Measurements from ENCODE around the gene ANKLE2.

DNA sequence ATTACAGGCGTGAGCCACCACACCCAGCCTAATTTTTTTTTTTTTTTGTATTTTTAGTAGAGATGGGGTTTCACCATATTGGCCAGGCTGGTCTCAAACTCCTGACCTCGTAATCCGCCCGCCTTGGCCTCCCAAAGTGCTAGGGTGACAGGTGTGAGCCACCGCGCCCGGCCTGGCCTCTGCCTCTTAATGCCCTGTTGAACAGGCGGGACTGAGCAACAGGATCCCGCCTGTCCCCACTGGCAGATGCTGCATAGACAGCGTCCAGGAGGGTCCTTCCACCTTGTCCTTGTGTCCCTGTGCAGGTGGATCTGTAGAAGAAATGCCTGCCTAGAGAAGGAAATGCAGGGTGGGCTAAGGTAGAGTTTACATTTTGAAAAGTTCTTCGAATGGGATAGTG lies 45.3 kb downstream of the ANKLE2 start:
- TF ChIP-seq, protein P1, sequence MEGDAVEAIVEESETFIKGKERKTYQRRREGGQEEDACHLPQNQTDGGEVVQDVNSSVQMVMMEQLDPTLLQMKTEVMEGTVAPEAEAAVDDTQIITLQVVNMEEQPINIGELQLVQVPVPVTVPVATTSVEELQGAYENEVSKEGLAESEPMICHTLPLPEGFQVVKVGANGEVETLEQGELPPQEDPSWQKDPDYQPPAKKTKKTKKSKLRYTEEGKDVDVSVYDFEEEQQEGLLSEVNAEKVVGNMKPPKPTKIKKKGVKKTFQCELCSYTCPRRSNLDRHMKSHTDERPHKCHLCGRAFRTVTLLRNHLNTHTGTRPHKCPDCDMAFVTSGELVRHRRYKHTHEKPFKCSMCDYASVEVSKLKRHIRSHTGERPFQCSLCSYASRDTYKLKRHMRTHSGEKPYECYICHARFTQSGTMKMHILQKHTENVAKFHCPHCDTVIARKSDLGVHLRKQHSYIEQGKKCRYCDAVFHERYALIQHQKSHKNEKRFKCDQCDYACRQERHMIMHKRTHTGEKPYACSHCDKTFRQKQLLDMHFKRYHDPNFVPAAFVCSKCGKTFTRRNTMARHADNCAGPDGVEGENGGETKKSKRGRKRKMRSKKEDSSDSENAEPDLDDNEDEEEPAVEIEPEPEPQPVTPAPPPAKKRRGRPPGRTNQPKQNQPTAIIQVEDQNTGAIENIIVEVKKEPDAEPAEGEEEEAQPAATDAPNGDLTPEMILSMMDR (IDR thresholded peaks at IDR 0.05), result no peak
- no peak for TF ChIP-seq POLR2A (IDR thresholded peaks at IDR 0.05)

Measured in testis (tissue), 2 donors.